Measurements from ENCODE around the gene PRSS12.
"Not testable (repeated sequence)": the region's sequence is repeated elsewhere in the genome, so short reads cannot be mapped to it uniquely, and the experiment has no call there.

The PRSS12 gene

DNA sequence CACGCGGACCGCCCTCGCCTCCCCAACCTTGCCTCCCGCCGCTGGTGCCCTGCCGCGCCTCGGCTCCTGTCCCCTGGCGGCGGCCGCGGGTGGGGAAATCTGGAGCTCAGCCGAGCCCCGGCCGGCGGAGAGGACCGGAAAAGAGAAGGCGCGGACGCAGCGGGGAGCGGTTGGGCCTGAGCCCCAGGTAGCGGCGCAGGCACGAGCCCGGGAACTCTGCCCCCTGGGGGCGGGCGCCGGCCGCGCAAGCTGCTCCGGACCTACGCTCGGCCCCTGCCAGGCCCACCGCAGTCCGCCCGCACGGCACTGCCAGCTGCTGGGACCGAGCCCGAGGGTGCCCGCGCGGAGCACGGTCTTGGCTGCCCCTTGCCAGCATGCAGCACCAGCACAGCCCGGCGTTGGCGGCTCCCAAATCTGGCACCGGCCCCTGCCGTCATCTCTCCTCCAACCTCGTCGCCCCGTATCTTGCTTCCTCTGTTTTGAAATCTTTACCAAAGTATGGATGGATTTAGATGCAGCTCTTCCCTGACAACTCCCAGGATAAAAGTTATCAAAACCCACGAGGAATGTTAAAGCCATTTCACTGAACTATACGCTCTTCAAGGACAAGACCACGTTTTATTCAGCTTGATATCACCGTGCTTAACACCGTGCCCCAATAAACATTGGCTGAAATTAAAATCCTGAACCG, at the start of gene PRSS12:
PRSS12 (minus strand) TSS at position 161 of the 691 bp plus-strand sequence. CDS start 283 bp downstream, outside the sequence.
- TF ChIP-seq, protein P1, sequence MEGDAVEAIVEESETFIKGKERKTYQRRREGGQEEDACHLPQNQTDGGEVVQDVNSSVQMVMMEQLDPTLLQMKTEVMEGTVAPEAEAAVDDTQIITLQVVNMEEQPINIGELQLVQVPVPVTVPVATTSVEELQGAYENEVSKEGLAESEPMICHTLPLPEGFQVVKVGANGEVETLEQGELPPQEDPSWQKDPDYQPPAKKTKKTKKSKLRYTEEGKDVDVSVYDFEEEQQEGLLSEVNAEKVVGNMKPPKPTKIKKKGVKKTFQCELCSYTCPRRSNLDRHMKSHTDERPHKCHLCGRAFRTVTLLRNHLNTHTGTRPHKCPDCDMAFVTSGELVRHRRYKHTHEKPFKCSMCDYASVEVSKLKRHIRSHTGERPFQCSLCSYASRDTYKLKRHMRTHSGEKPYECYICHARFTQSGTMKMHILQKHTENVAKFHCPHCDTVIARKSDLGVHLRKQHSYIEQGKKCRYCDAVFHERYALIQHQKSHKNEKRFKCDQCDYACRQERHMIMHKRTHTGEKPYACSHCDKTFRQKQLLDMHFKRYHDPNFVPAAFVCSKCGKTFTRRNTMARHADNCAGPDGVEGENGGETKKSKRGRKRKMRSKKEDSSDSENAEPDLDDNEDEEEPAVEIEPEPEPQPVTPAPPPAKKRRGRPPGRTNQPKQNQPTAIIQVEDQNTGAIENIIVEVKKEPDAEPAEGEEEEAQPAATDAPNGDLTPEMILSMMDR (IDR thresholded peaks at IDR 0.05; ENCODE audit: borderline replicate concordance, insufficient read depth, low read depth, low read length) = peak; percentile 95
- peak within 1 kb of the TSS; percentile 18 for H3K4me3 ChIP-seq (ENCODE audit: low read depth, low read length)

- TF ChIP-seq, protein P1 (IDR thresholded peaks at IDR 0.05; ENCODE audit: borderline replicate concordance, insufficient read depth, low read depth, low read length) = no peak
- H3K4me3 ChIP-seq (ENCODE audit: low read depth, low read length) = no peak overlapping the region
Measured at GRCh38 chr4:118400356-118400755, 47.6 kb upstream of the PRSS12 start.

DNA sequence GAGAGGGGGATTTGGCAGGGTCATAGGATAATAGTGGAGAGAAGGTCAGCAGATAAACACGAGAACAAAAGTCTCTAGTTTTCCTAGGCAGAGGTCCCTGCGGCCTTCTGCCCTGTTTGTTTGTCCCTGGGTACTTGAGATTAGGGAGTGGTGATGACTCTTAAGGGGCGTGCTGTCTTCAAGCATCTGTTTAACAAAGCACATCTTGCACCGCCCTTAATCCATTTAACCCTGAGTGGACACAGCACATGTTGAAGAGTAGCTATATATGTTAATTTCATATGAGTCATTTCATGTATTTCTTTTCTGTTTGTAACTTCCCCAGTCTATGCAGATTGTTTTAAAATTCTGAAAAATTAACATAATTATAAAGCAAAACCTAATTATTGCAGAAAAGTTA, 47.1 kb upstream of the PRSS12 start:
- not testable (repeated sequence) for H3K4me3 ChIP-seq (ENCODE audit: low read depth, low read length)

DNA sequence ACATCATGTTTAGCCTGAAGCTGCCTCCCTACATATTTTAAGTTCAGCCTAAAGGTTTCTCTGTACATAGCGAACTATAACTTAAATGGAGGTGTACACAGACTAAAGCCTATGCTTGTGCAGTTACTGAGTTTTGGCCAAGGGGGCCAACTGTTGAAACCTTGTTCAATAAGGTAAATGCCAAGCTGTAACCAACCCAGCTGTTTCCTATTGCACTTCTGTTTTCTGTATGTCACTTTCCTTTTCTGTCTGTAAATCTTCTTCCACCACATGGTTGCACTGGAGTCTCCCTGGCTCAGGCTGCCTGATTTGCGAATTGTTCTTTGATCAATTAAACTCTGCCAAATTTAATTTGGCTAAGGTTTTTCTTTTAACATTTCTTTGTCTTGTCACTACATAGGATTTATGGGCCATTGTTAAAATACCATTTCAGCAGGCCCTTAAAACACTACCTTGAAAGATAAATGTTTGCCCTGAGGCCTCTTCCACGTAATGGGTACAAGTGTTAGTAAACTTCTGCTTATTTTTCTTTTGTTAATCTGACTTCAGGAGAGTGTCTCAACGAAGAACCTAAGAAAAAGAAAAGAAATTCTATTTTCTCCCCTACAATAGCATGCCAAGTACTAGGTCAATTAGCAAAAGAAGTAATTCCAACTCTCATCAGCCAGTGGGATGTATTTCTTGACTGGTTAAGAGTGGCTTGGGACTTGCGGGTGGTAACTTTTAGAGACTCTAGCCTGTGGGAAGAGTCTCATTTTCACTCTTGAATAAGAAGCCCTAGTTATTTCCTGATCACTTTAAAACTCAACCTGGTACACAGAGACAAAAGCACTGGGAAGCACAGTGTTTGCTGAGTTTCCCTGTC, 45.7 kb upstream of the PRSS12 start:
- no peak overlapping the region for H3K4me3 ChIP-seq (ENCODE audit: low read depth, low read length)
- TF ChIP-seq, protein P1 (IDR thresholded peaks at IDR 0.05; ENCODE audit: borderline replicate concordance, insufficient read depth, low read depth, low read length) = no peak

- TF ChIP-seq, protein P1 (IDR thresholded peaks at IDR 0.05; ENCODE audit: borderline replicate concordance, insufficient read depth, low read depth, low read length) = no peak
- no peak overlapping the region for H3K4me3 ChIP-seq (ENCODE audit: low read depth, low read length)
Measured at GRCh38 chr4:118397623-118397979, 44.8 kb upstream of the PRSS12 start.

DNA sequence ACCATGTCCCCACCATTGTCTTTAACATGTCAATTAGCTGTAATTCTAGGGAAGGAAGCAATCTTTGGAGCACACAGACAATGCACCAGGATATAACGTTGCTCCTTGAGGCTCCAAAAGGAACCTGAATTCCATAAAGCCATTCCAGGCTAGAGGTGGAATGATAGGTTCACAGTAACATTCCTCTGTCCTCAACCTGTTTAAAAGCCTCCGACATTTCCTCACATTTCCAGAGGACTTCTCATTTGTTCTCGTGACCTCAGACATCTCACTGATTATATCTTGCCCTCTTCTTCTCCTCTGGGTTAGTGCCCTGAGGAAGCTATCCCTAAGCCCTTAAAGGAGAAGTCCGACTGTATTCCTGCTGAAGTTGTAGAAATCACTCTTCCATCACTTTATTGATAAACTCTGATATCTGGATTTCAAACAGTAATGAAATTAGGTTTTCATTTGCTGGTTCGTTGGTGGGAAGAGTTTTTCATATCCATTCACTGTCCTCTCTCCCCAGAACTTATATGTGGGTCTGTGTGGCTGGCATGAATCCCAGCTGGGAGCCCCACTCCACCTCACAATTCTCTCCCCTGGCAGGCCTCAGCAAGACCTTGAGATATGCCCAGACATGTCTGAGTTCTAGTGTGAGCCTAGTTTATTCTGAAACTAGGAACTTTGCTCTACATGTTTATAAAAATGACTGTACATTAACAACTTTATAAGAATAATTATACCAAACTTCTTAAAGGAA, 44.2 kb upstream of the PRSS12 start:
- TF ChIP-seq, protein P1 (IDR thresholded peaks at IDR 0.05; ENCODE audit: borderline replicate concordance, insufficient read depth, low read depth, low read length) = no peak
- no peak overlapping the region for H3K4me3 ChIP-seq (ENCODE audit: low read depth, low read length)

- TF ChIP-seq, protein P1 (IDR thresholded peaks at IDR 0.05; ENCODE audit: borderline replicate concordance, insufficient read depth, low read depth, low read length) = no peak
- no peak overlapping the region for H3K4me3 ChIP-seq (ENCODE audit: low read depth, low read length)
Measured at GRCh38 chr4:118395057-118395644, 42.3 kb upstream of the PRSS12 start.

DNA sequence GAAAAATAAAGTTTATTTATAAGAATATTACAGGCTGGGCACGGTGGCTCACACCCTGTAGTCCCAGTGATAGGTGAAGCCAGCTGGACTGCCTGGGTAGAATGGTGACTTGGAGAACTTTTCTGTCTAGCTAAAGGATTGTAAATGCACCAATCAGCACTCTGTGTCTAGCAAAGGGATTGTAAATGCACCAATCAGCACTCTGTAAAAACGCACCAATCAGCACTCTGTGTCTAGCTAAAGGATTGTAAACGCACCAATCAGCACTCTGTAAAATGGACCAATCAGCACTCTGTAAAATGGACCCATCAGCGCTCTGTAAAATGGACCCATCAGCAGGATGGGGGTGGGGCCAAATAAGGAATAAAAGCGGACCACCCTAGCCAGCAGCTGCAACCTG, 39.7 kb upstream of the PRSS12 start:
- H3K4me3 ChIP-seq (ENCODE audit: low read depth, low read length) = not testable (repeated sequence)
